SK-N-SH (cell line): ENCODE measurements around the gene MTAP. TPM values are rescaled to one million over a fixed set of nuclear protein-coding genes. Genes with fewer than 3 reads are reported as not detected.
A peak's percentile ranks its signal among the peaks of the same experiment; 100 is the strongest.

ENCODE experiments used
- EZH2phosphoT487 ChIP-seq: fragments of 200-600 bp; sonication (generic); IDR thresholded peaks from 2 replicates; pipeline ENCODE4 v1.6.1; 2017; ENCODE audit warnings: low read depth, mixed run types, mild to moderate bottlenecking, antibody characterized with exemption, moderate library complexity, borderline replicate concordance
- FOXJ3 ChIP-seq: sonication (generic); formaldehyde crosslinking; IDR thresholded peaks from 2 replicates; pipeline ENCODE4 v1.5.1; 2020; ENCODE audit warnings: mild to moderate bottlenecking, missing genetic modification reagents
- FOXM1 ChIP-seq: IDR thresholded peaks from 2 replicates; pipeline ENCODE4 v1.4.0; 2012; ENCODE audit warnings: low read depth, mild to moderate bottlenecking
- GABPA ChIP-seq: IDR thresholded peaks from 2 replicates; pipeline ENCODE4 v1.4.0; 2012; ENCODE audit warnings: low read depth, mild to moderate bottlenecking
- JUND ChIP-seq: IDR thresholded peaks from 2 replicates; pipeline ENCODE4 v1.4.0; 2012
- MXI1 ChIP-seq: IDR thresholded peaks from 2 replicates; pipeline ENCODE4 v1.6.1; 2012; ENCODE audit warnings: mild to moderate bottlenecking, low read depth, low read length, improper control_type of control experiment
- NFIC ChIP-seq: IDR thresholded peaks from 2 replicates; pipeline ENCODE4 v1.4.0; 2012; ENCODE audit warnings: borderline replicate concordance
- NRF1 ChIP-seq: IDR thresholded peaks from 2 replicates; pipeline ENCODE4 v1.6.1; 2012; ENCODE audit warnings: low read depth, mild to moderate bottlenecking, low read length
- RAD21 ChIP-seq: IDR thresholded peaks from 2 replicates; pipeline ENCODE4 v1.6.1; 2012; ENCODE audit warnings: mild to moderate bottlenecking, low read length
- RFX5 ChIP-seq: IDR thresholded peaks from 2 replicates; pipeline ENCODE4 v1.6.1; 2012; ENCODE audit warnings: mild to moderate bottlenecking, improper control_type of control experiment, low read length
- SIN3A ChIP-seq: IDR thresholded peaks from 2 replicates; pipeline ENCODE4 v1.6.1; 2012; ENCODE audit warnings: low read depth, mild to moderate bottlenecking, low read length, moderate library complexity, borderline replicate concordance
- SMC3 ChIP-seq: IDR thresholded peaks from 2 replicates; pipeline ENCODE4 v1.6.1; 2012; ENCODE audit warnings: low read depth, low read length, improper control_type of control experiment
- TCF12 ChIP-seq: IDR thresholded peaks from 2 replicates; pipeline ENCODE4 v1.4.0; 2012
- polyA plus RNA-seq, 3 experiments: library from polyadenylated mRNA; depleted of rRNA; stranded (reverse); fragments of >200 nt; gene quantifications; 2 replicates each; pipeline ENCODE4 v1.2.3, GENCODE V29; 2012
- TF ChIP-seq, protein P1 (sequence below): IDR thresholded peaks from 2 replicates; pipeline ENCODE4 v1.4.0; 2012; ENCODE audit warnings: low read depth, borderline replicate concordance
- TF ChIP-seq, protein P2 (sequence below): IDR thresholded peaks from 2 replicates; pipeline ENCODE4; 2012
- TF ChIP-seq, protein P3 (sequence below): IDR thresholded peaks from 2 replicates; pipeline ENCODE4 v1.6.1; 2012; ENCODE audit warnings: mild to moderate bottlenecking, low read depth, low read length, moderate library complexity
- TF ChIP-seq, protein P4 (sequence below): fragments of 200-600 bp; sonication (generic); IDR thresholded peaks from 2 replicates; pipeline ENCODE4 v1.6.1; 2017; ENCODE audit warnings: antibody characterized with exemption, mild to moderate bottlenecking, moderate library complexity
- TF ChIP-seq, protein P5 (sequence below): IDR thresholded peaks from 2 replicates; pipeline ENCODE4 v1.4.0; 2012; ENCODE audit warnings: low read depth

MTAP gene
- polyA plus RNA-seq, 1 of the 3 experiments (the other 2 are of a cell fraction) = 9.8 TPM

DNA sequence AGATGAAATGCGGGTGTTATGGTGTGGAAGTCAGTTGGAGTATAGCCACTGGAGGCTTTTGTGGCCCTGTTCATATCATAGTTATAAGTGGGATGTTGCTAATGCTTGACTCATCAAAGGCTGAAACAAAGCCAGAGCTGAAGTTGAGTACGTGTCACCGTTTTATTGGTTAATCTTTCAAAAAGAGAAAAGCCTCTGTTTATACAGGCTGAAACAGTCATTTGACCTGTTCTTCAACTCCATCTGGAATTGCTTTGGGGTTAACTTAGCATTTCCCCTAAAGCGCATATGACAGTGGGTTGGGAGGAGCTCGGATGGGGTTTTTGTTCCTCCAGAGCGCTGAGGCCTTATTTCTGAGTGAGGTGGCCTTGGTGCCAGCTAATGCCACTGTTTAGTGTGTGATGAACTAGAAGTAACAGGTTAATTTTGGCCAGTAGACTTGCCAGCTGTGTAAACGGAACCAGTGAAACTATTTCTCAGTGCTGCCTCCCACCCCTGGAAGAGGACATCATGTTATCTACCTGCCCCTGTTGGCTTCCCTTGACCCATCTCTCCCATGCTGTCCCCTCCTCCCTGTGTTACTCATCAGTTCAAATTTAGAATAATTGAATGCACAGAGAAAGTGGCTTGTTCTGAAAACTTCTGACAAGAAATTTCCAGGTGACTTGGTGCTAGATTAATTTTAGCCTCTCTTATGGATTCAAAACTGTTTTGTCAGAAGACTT, 34.2 kb downstream of the MTAP start (continued):
- TF ChIP-seq, protein P1, sequence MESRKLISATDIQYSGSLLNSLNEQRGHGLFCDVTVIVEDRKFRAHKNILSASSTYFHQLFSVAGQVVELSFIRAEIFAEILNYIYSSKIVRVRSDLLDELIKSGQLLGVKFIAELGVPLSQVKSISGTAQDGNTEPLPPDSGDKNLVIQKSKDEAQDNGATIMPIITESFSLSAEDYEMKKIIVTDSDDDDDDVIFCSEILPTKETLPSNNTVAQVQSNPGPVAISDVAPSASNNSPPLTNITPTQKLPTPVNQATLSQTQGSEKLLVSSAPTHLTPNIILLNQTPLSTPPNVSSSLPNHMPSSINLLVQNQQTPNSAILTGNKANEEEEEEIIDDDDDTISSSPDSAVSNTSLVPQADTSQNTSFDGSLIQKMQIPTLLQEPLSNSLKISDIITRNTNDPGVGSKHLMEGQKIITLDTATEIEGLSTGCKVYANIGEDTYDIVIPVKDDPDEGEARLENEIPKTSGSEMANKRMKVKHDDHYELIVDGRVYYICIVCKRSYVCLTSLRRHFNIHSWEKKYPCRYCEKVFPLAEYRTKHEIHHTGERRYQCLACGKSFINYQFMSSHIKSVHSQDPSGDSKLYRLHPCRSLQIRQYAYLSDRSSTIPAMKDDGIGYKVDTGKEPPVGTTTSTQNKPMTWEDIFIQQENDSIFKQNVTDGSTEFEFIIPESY = 0 out of 2 replicates have a peak, but pooled peaks have one; percentile 36
- TF ChIP-seq, protein P2, sequence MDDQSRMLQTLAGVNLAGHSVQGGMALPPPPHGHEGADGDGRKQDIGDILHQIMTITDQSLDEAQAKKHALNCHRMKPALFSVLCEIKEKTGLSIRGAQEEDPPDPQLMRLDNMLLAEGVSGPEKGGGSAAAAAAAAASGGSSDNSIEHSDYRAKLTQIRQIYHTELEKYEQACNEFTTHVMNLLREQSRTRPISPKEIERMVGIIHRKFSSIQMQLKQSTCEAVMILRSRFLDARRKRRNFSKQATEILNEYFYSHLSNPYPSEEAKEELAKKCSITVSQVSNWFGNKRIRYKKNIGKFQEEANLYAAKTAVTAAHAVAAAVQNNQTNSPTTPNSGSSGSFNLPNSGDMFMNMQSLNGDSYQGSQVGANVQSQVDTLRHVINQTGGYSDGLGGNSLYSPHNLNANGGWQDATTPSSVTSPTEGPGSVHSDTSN = peak; percentile 73
- TF ChIP-seq, protein P3, sequence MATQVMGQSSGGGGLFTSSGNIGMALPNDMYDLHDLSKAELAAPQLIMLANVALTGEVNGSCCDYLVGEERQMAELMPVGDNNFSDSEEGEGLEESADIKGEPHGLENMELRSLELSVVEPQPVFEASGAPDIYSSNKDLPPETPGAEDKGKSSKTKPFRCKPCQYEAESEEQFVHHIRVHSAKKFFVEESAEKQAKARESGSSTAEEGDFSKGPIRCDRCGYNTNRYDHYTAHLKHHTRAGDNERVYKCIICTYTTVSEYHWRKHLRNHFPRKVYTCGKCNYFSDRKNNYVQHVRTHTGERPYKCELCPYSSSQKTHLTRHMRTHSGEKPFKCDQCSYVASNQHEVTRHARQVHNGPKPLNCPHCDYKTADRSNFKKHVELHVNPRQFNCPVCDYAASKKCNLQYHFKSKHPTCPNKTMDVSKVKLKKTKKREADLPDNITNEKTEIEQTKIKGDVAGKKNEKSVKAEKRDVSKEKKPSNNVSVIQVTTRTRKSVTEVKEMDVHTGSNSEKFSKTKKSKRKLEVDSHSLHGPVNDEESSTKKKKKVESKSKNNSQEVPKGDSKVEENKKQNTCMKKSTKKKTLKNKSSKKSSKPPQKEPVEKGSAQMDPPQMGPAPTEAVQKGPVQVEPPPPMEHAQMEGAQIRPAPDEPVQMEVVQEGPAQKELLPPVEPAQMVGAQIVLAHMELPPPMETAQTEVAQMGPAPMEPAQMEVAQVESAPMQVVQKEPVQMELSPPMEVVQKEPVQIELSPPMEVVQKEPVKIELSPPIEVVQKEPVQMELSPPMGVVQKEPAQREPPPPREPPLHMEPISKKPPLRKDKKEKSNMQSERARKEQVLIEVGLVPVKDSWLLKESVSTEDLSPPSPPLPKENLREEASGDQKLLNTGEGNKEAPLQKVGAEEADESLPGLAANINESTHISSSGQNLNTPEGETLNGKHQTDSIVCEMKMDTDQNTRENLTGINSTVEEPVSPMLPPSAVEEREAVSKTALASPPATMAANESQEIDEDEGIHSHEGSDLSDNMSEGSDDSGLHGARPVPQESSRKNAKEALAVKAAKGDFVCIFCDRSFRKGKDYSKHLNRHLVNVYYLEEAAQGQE = no peak
- TF ChIP-seq RAD21 = no peak
- TF ChIP-seq, protein P4, sequence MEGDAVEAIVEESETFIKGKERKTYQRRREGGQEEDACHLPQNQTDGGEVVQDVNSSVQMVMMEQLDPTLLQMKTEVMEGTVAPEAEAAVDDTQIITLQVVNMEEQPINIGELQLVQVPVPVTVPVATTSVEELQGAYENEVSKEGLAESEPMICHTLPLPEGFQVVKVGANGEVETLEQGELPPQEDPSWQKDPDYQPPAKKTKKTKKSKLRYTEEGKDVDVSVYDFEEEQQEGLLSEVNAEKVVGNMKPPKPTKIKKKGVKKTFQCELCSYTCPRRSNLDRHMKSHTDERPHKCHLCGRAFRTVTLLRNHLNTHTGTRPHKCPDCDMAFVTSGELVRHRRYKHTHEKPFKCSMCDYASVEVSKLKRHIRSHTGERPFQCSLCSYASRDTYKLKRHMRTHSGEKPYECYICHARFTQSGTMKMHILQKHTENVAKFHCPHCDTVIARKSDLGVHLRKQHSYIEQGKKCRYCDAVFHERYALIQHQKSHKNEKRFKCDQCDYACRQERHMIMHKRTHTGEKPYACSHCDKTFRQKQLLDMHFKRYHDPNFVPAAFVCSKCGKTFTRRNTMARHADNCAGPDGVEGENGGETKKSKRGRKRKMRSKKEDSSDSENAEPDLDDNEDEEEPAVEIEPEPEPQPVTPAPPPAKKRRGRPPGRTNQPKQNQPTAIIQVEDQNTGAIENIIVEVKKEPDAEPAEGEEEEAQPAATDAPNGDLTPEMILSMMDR = no peak
- TF ChIP-seq NRF1 = no peak
- no peak for TF ChIP-seq GABPA
- TF ChIP-seq FOXJ3 = no peak
- TF ChIP-seq, protein P5, sequence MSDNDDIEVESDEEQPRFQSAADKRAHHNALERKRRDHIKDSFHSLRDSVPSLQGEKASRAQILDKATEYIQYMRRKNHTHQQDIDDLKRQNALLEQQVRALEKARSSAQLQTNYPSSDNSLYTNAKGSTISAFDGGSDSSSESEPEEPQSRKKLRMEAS = peak; percentile 48; the same call in 1 of the 2 replicates
- TF ChIP-seq TCF12 = peak; percentile 94
- no peak for TF ChIP-seq SMC3
- TF ChIP-seq SIN3A = no peak
- TF ChIP-seq EZH2phosphoT487 = no peak
- no peak for TF ChIP-seq RFX5
- TF ChIP-seq NFIC = peak; percentile 74
- TF ChIP-seq FOXM1 = peak; percentile 88
- no peak for TF ChIP-seq MXI1
- peak; percentile 76 for TF ChIP-seq JUND
